Nephron progenitor cell (in vitro differentiated cells): Measurements from ENCODE around the gene ELMO3.

Experiments
- DNase-seq: peaks from one replicate; pipeline ENCODE4 v3.0.0; 2021
- H3K27ac Mint-ChIP-seq: 2 replicates; pipeline ENCODE4 v1.8.0; 2021; ENCODE audit warnings: mild to moderate bottlenecking, moderate library complexity, mixed read lengths
- H3K27me3 Mint-ChIP-seq: 2 replicates; pipeline ENCODE4 v1.8.0; 2021; ENCODE audit warnings: mild to moderate bottlenecking, low read depth, mixed read lengths; ENCODE audit not compliant: poor library complexity
- H3K36me3 Mint-ChIP-seq: 2 replicates; pipeline ENCODE4 v1.8.0; 2021; ENCODE audit warnings: low read depth, mixed read lengths
- H3K4me1 Mint-ChIP-seq: 2 replicates; pipeline ENCODE4 v1.8.0; 2021; ENCODE audit warnings: mixed read lengths
- H3K4me3 Mint-ChIP-seq: 2 replicates; pipeline ENCODE4 v1.8.0; 2021; ENCODE audit warnings: mild to moderate bottlenecking, moderate library complexity, mixed read lengths
- H3K9me3 Mint-ChIP-seq: 2 replicates; pipeline ENCODE4 v1.8.0; 2021; ENCODE audit warnings: mild to moderate bottlenecking, moderate library complexity, mixed read lengths
- TF ChIP-seq, protein P1 (sequence below): fragments of 200-600 bp; sonication (generic); IDR thresholded peaks from 2 replicates; pipeline ENCODE4 v1.5.0; 2021; ENCODE audit warnings: antibody characterized with exemption

Gene ELMO3

GRCh38 chr16:67228905-67229304, 30.0 kb downstream of the ELMO3 start:
- TF ChIP-seq, protein P1, sequence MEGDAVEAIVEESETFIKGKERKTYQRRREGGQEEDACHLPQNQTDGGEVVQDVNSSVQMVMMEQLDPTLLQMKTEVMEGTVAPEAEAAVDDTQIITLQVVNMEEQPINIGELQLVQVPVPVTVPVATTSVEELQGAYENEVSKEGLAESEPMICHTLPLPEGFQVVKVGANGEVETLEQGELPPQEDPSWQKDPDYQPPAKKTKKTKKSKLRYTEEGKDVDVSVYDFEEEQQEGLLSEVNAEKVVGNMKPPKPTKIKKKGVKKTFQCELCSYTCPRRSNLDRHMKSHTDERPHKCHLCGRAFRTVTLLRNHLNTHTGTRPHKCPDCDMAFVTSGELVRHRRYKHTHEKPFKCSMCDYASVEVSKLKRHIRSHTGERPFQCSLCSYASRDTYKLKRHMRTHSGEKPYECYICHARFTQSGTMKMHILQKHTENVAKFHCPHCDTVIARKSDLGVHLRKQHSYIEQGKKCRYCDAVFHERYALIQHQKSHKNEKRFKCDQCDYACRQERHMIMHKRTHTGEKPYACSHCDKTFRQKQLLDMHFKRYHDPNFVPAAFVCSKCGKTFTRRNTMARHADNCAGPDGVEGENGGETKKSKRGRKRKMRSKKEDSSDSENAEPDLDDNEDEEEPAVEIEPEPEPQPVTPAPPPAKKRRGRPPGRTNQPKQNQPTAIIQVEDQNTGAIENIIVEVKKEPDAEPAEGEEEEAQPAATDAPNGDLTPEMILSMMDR: no peak
- H3K4me3 Mint-ChIP-seq: peak overlapping the region; percentile 100
- no peaks in the 10 kb centered on the region for H3K9me3 Mint-ChIP-seq

DNA sequence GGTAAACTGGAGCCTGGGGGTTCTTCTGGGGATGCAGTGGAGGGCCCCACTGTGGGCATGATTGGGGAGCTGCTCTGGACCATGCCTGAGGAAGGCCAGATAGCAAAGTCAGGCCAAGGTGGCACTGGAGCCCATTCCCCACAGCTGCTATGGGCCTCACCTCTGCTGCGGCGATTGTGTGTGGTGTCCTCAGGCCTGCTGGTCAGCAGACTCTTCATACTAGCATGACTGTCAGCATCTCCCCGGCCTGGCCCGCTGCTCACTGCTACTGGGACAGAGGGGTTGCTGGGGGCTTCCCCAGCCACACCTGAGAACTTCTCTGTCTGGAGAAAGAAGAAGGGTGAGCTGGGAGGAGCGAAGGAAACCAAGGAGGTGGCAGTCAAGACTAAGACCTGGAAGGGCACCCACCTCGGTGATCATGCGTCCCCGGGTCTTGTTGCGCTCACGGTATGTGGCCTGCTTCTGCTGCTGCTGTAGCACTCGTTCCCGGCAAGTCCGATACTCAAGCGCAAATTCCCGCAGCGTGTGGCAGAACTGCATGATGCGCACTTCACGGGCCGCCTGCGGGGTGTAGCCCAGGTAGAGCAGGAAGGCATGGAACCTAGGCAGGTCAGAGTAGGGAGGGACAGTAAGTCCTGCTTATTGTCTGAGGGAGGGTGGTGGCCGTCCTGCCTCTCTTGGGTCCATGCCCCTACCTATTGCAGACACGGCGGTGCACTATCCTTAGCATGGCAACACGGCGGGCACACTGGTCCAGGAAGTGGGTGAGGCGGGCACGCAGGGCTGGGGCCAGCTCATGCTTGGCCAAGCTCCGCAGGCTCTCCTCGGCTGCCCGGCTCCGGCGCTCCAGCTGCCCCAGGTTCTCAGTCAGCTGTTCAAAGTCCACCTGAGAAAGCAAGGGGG, 31.2 kb downstream of the ELMO3 start:
- TF ChIP-seq, protein P1: no peak
- H3K9me3 Mint-ChIP-seq: no peaks in the 10 kb centered on the region
- no peak overlapping the region for H3K27ac Mint-ChIP-seq
- H3K36me3 Mint-ChIP-seq: peaks cover 27% of the 10 kb centered on the region
- H3K4me3 Mint-ChIP-seq: no peak overlapping the region
- no peak for DNase-seq
- peaks cover 4% of the 10 kb centered on the region for H3K27me3 Mint-ChIP-seq
- peaks cover 28% of the 10 kb centered on the region for H3K4me1 Mint-ChIP-seq

More at GRCh38 chr16:67228905-67229304, 30.0 kb downstream of the ELMO3 start:
- peaks cover 28% of the 10 kb centered on the region for H3K4me1 Mint-ChIP-seq
- H3K36me3 Mint-ChIP-seq: peaks cover 27% of the 10 kb centered on the region
- H3K27me3 Mint-ChIP-seq: peaks cover 14% of the 10 kb centered on the region
- DNase-seq: no peak
- no peak overlapping the region for H3K27ac Mint-ChIP-seq

DNA sequence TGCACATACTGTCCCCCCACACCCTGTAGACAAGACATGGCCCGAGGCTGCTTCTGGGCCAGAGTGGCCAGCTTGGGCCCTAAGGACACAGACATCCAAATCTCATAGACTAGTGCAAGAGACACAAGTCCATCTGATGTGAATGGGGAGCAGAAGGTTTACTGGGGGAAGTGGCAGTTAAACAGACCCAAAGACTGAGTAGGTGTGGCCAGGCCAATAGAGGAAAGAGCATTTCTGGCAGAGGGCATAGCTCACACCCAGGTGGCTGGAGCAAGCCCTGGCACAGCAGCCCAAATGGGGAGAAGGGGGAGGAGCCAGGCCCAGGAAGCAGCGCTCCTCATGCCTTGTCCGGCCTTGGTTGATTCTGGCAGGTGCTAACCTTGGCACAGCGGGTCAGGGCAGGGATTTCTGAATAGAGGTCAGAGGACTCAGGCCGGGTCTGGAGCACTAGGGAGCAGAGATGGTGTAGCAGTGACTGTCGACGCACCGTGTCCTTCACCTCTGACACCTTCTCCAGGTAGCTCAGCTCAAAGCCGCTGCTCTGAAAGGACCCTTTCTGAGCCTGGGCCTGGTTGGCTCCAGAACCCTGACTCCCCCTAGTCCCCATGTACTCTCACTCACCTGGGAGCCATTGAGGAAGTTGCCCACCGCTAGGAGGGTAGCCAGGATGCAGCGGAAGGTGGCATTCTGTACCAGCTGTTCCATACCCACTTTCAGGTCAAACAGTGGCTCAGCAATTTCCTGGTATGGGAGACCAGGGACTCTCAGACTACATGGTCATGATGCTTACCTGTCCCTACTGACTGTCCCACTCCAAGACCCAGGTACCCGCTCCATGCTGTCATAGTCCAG, 32.1 kb downstream of the ELMO3 start:
- TF ChIP-seq, protein P1: no peak
- Mint-ChIP-seq H3K4me1 (peaks cover 23% of the 10 kb centered on the region), H3K27ac (no peak overlapping the region), H3K36me3 (peaks cover 29% of the 10 kb centered on the region), H3K9me3 (no peaks in the 10 kb centered on the region), H3K4me3 (no peak overlapping the region), H3K27me3 (no peaks in the 10 kb centered on the region)
- no peak for DNase-seq

- H3K4me3 Mint-ChIP-seq: no peak overlapping the region
- peaks cover 33% of the 10 kb centered on the region for H3K36me3 Mint-ChIP-seq
- peaks cover 21% of the 10 kb centered on the region for H3K4me1 Mint-ChIP-seq
- TF ChIP-seq, protein P1: no peak
- no peaks in the 10 kb centered on the region for H3K9me3 Mint-ChIP-seq
- H3K27me3 Mint-ChIP-seq: no peaks in the 10 kb centered on the region
- no peak for DNase-seq
- no peak overlapping the region for H3K27ac Mint-ChIP-seq
Measured at GRCh38 chr16:67233596-67233995, 34.7 kb downstream of the ELMO3 start.

- peaks cover 22% of the 10 kb centered on the region for H3K4me1 Mint-ChIP-seq
- H3K9me3 Mint-ChIP-seq: no peaks in the 10 kb centered on the region
- no peak overlapping the region for H3K27ac Mint-ChIP-seq
- no peak for DNase-seq
- H3K27me3 Mint-ChIP-seq: no peaks in the 10 kb centered on the region
- no peak overlapping the region for H3K4me3 Mint-ChIP-seq
- peaks cover 27% of the 10 kb centered on the region for H3K36me3 Mint-ChIP-seq
- TF ChIP-seq, protein P1: no peak
Measured at GRCh38 chr16:67234180-67234597, 35.3 kb downstream of the ELMO3 start.
